GM18526 (cell line): ENCODE data around the gene OR10H4.

Experiments
- POLR2A ChIP-seq: IDR thresholded peaks from 3 replicates; pipeline ENCODE4 v1.6.1; 2011; ENCODE audit not compliant: insufficient read length; ENCODE audit errors: extremely low read depth

Gene OR10H4

GRCh38 chr19:15948223-15949058, at the start of gene OR10H4:
OR10H4 (plus strand) TSS chr19:15949008; CDS start chr19:15949008, 0 bp downstream.
- TF ChIP-seq POLR2A = no peak

- TF ChIP-seq POLR2A = no peak
These were observed 48.3 kb upstream of the OR10H4 start for GRCh38 chr19:15900504-15900903.

- TF ChIP-seq POLR2A = no peak
These were observed 46.6 kb upstream of the OR10H4 start for GRCh38 chr19:15902254-15902653.

GRCh38 chr19:15905026-15905425, 43.8 kb upstream of the OR10H4 start:
- TF ChIP-seq POLR2A = no peak

GRCh38 chr19:15911599-15912235, 37.1 kb upstream of the OR10H4 start:
- no peak for TF ChIP-seq POLR2A

GRCh38 chr19:15913384-15913783, 35.4 kb upstream of the OR10H4 start:
- no peak for TF ChIP-seq POLR2A

GRCh38 chr19:15913830-15914229, 35.0 kb upstream of the OR10H4 start:
- no peak for TF ChIP-seq POLR2A

GRCh38 chr19:15915109-15915508, 33.7 kb upstream of the OR10H4 start:
- TF ChIP-seq POLR2A = no peak

- no peak for TF ChIP-seq POLR2A
These were observed 29.6 kb upstream of the OR10H4 start for GRCh38 chr19:15919243-15919642.

GRCh38 chr19:15922021-15922420, 26.8 kb upstream of the OR10H4 start:
- no peak for TF ChIP-seq POLR2A

GRCh38 chr19:15923702-15924101, 25.1 kb upstream of the OR10H4 start:
- TF ChIP-seq POLR2A = no peak

- TF ChIP-seq POLR2A = no peak
These were observed 22.3 kb upstream of the OR10H4 start for GRCh38 chr19:15926484-15926883.

- TF ChIP-seq POLR2A = no peak
These were observed 20.5 kb upstream of the OR10H4 start for GRCh38 chr19:15928321-15928720.

- TF ChIP-seq POLR2A = no peak
These were observed 14.3 kb upstream of the OR10H4 start, which contains the start of gene CYP4F11 for GRCh38 chr19:15934332-15935078. CYP4F11 (minus strand) TSS chr19:15934529; CDS start chr19:15934408, 121 bp downstream.

- no peak for TF ChIP-seq POLR2A
These were observed 13.6 kb upstream of the OR10H4 start for GRCh38 chr19:15935167-15935702.

- TF ChIP-seq POLR2A = no peak
These were observed 12.6 kb upstream of the OR10H4 start for GRCh38 chr19:15936173-15936572.

- no peak for TF ChIP-seq POLR2A
These were observed 11.9 kb upstream of the OR10H4 start for GRCh38 chr19:15936950-15937349.
